K562 (cell line): ENCODE results near the gene OTULINL. TPM values are rescaled to one million over a fixed set of nuclear protein-coding genes. Genes with fewer than 3 reads are reported as not detected.

ENCODE experiments used
- ATAC-seq: fragments of 200-7000 bp; cut with Tn5 transposase; 3 replicates; pipeline ENCODE4 v1.9.1; 2020; ENCODE audit warnings: moderate library complexity
- BruUV-seq: library from RNA; stranded (reverse); fragments of 400-500 nt; replicated peaks from 2 replicates; lab custom pipeline; 2021; lab: Mats Ljungman, UMichigan
- CTCF ChIA-PET: fragments of 300-600 bp; formaldehyde crosslinking; extraction: SDS; loops from one replicate; lab custom pipeline; 2021; ENCODE audit warnings: low intra/inter-chr PET ratio; lab: Yijun Ruan, JAX
- POLR2A ChIA-PET: fragments of 300-600, 350-650 bp; sonication (Branson Sonifier 250); formaldehyde crosslinking; extraction: SDS; loops from one replicate; lab custom pipeline; 2021; ENCODE audit warnings: antibody characterized with exemption, inconsistent platforms; lab: Yijun Ruan, JAX
- DNase-seq, 4 experiments: peaks; one replicate each; pipeline versions ENCODE4 v3.0.0 to v3.0.0-alpha.2; 2011 to 2018; ENCODE audit warnings: low spot score in 3 of 4, mixed read lengths in 3 of 4; ENCODE audit errors: extremely low read depth in 1 of 4
- FAIRE-seq: peaks from 2 replicates; lab custom pipeline; 2011; peaks lifted over from hg19 to GRCh38; lab: Jason Lieb, UNC
- H2AFZ ChIP-seq: 2 replicates; pipeline ENCODE4 v1.6.0; 2011; ENCODE audit warnings: low read depth, low read length, control low read depth, inconsistent platforms
- H3K27ac ChIP-seq: fragments of 200-600 bp; 3 replicates; pipeline ENCODE4 v1.8.0; 2011; ENCODE audit warnings: low read depth, mild to moderate bottlenecking, control low read depth, inconsistent platforms, low read length, moderate library complexity, mixed read lengths; ENCODE audit errors: extremely low read depth
- H3K27me3 ChIP-seq, 2 experiments: fragments of 300-600 bp in 1 of 2; 2 replicates in 1 of 2; 3 replicates in 1 of 2; pipeline versions ENCODE4 v1.6.0 to v1.8.0; 2011; ENCODE audit warnings: inconsistent platforms in 2 of 2, low read length in 2 of 2, mild to moderate bottlenecking in 1 of 2, mixed read lengths in 1 of 2, moderate library complexity in 1 of 2; ENCODE audit not compliant: control insufficient read depth in 2 of 2, insufficient read depth in 2 of 2
- H3K36me3 ChIP-seq: fragments of 300-600 bp; 3 replicates; pipeline ENCODE4 v1.8.0; 2011; ENCODE audit warnings: mild to moderate bottlenecking, low read length, inconsistent platforms; ENCODE audit not compliant: control insufficient read depth, insufficient read depth
- H3K4me1 ChIP-seq, 2 experiments: fragments of 200-600 bp in 1 of 2; replicated peaks in 1 of 2; 2 replicates in 1 of 2; 3 replicates in 1 of 2; pipeline versions ENCODE4 v1.5.1 to v1.8.0; 2011; ENCODE audit warnings: inconsistent platforms in 2 of 2, low read length in 2 of 2, mild to moderate bottlenecking in 1 of 2, mixed read lengths in 1 of 2, moderate library complexity in 1 of 2; ENCODE audit not compliant: control insufficient read depth in 2 of 2, insufficient read depth in 2 of 2
- H3K4me2 ChIP-seq: 2 replicates; pipeline ENCODE4 v1.6.1; 2011; ENCODE audit warnings: low read length, control low read depth, inconsistent platforms, mixed read lengths; ENCODE audit not compliant: insufficient read depth
- H3K4me3 ChIP-seq: fragments of 200-600 bp; sonication (generic), shearing (Covaris generic); 2 replicates; pipeline ENCODE4 v1.5.1; 2016; ENCODE audit warnings: control low read depth, inconsistent platforms
- H3K79me2 ChIP-seq: fragments of 200-600 bp; 3 replicates; pipeline ENCODE4 v1.8.0; 2011; ENCODE audit warnings: low read length, inconsistent platforms; ENCODE audit not compliant: control insufficient read depth, insufficient read depth
- H3K9ac ChIP-seq, 2 experiments: 2 replicates each; pipeline versions ENCODE4 v1.6.0 to v1.6.1; 2011; ENCODE audit warnings: low read depth in 2 of 2, low read length in 2 of 2, control low read depth in 1 of 2, inconsistent platforms in 1 of 2, mild to moderate bottlenecking in 1 of 2, mixed read lengths in 1 of 2; ENCODE audit not compliant: insufficient read depth in 1 of 2
- H3K9me1 ChIP-seq: one replicate; pipeline ENCODE4 v1.6.0; 2011; ENCODE audit warnings: inconsistent platforms, mild to moderate bottlenecking, low read length, moderate library complexity; ENCODE audit not compliant: control insufficient read depth, insufficient read depth
- H3K9me3 ChIP-seq: replicated peaks from 2 replicates; pipeline ENCODE4 v1.5.1; 2011; ENCODE audit warnings: low read depth, low read length, inconsistent platforms; ENCODE audit not compliant: control insufficient read depth, insufficient read depth
- H4K20me1 ChIP-seq: replicated peaks from 2 replicates; pipeline ENCODE4 v1.6.1; 2011; ENCODE audit warnings: low read length, inconsistent platforms, mixed read lengths; ENCODE audit not compliant: control insufficient read depth, insufficient read depth
- ZSCAN29 ChIP-seq: fragments of 450-650 bp; IDR thresholded peaks from 2 replicates; pipeline ENCODE4 v1.6.1; 2017
- WGBS: fragments of 100-300 bp; shearing (Covaris generic); methylation state at CpG from one replicate; pipeline ENCODE4 v1.1.6; 2016; ENCODE audit warnings: low coverage, mixed read lengths; ENCODE audit not compliant: insufficient coverage; ENCODE audit errors: missing lambda C conversion rate; 5-methylcytosine and 5-hydroxymethylcytosine counted together
- in situ Hi-C: fragments of 300-500 bp; cut with MboI; formaldehyde crosslinking; loops from 4 replicates; pipeline ENCODE4 v1.15.0; 2018; ENCODE audit warnings: inconsistent platforms, mixed read lengths
- intact Hi-C: fragments of 100-400 bp; cut with micrococcal nuclease; formaldehyde crosslinking; loops from 2 replicates; pipeline ENCODE4 v1.14.2; 2022
- polyA plus RNA-seq, 8 experiments: library from polyadenylated mRNA; depleted of rRNA in 4 of 8; stranded (reverse) in 5 of 8; unstranded in 3 of 8; fragments of >200 nt; fragmentation: Nextera tagmentation in 2 of 8; fragmentation: Illumina TruSeq in 1 of 8; extraction: Ambion mirVana in 2 of 8; extraction: Trizol in 1 of 8; gene quantifications; 2 replicates each; pipeline versions ENCODE4 v1.2.1 to v1.2.3, GENCODE V29; 2011 to 2014; ENCODE audit warnings: inconsistent platforms in 1 of 8, missing spikeins in 1 of 8
- total RNA-seq, 7 experiments: library from RNA; depleted of rRNA in 6 of 7; stranded (reverse); fragments of >200 nt in 6 of 7; fragmentation: Illumina TruSeq in 2 of 7; extraction: Trizol in 2 of 7; gene quantifications; 2 replicates each; pipeline versions ENCODE4 v1.2.1 to v1.2.3, GENCODE V29; 2011 to 2021; ENCODE audit warnings: low replicate concordance in 1 of 7
- TF ChIP-seq, protein P1 (sequence below), 2 experiments: IDR thresholded peaks; 2 replicates each; pipeline ENCODE4 v1.6.1; 2011; ENCODE audit warnings: borderline replicate concordance in 1 of 2, control low read depth in 1 of 2, low read depth in 1 of 2, low read length in 1 of 2, mild to moderate bottlenecking in 1 of 2, mixed read lengths in 1 of 2, moderate library complexity in 1 of 2; ENCODE audit not compliant: insufficient read depth in 1 of 2, insufficient read length in 1 of 2, poor library complexity in 1 of 2, severe bottlenecking in 1 of 2; ENCODE audit errors: extremely low read depth in 1 of 2
- TF ChIP-seq, protein P2 (sequence below): sonication (generic); formaldehyde crosslinking; IDR thresholded peaks from 2 replicates; pipeline ENCODE4 v1.8.1; 2023; ENCODE audit warnings: mild to moderate bottlenecking, missing genetic modification reagents

Gene OTULINL
- total and polyA plus RNA-seq, 9 of the 15 experiments (the other 6 are each of a cell fraction or from before 2014, with no cell fraction given): 0.13 to 0.18 TPM; not detected in 7

DNA sequence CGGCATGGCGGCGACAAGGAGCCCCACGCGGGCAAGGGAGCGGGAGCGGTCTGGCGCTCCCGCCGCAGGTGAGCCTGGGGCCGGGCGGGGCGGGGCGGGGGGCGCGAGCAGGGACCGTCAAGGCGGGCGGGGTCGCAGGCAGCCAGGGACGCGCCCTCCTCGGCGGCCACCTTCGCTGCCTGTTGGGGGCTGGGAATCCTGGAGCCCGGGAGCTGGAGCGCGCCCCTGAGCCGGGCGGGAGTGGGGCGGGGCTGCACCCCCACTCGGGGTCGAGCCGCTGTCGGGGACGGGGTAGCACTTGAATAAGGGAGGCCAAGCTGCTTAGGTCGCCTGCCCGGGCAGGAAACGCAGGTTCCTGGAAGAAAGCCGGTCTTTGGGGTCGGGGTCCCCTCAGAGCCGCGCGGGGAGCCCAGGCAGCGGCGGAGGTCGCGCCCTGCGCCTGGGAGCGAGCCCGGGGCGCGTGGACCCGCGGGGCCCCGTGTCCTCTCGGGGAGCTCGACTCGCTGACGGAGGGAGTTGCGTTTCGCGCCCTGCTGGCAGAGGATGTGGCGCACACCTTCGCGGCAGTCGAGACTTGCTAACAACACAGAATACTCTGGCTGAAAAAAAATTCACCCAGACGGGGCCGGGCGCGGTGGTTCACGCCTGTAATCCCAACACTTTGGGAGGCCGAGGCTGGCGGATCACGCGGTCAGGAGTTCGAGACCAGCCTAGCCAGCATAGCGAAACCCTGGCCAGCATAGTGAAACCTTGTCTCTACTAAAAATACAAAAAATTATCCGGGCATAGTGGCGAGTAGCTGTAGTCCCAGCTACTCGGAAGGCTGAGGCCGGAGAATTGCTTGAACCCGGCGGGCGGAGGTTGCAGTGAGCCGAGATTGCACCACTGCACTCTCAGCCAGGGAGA lies 552 bp downstream of the OTULINL start:
- in situ Hi-C loops (no loop called here), intact Hi-C loops (no loop called here)
- DNase-seq (no peak), FAIRE-seq (no peak)
- H3K36me3 ChIP-seq: no peaks in the 10 kb centered on the region
- H3K4me1 ChIP-seq: peaks cover 0 to 18% of the 10 kb centered on the region in 2 experiments; a peak in 2 of 5 replicates
- peaks cover 9 to 24% of the 10 kb centered on the region in 2 experiments; a peak in 4 of 5 replicates for H3K27me3 ChIP-seq
- H3K9me1 ChIP-seq: no peaks in the 10 kb centered on the region
- no peaks in the 10 kb centered on the region for H4K20me1 ChIP-seq
- peak overlapping the region; percentile 44; the same call in 1 of the 2 replicates for H2AFZ ChIP-seq
- peak overlapping the region in 1 of 2 experiments; percentile 31; a peak in 1 of 4 replicates for H3K9ac ChIP-seq
- H3K4me3 ChIP-seq: peak overlapping the region; percentile 32
- no peaks in the 10 kb centered on the region; the same call in 1 of the 2 replicates for H3K9me3 ChIP-seq
- H3K27ac ChIP-seq: no peak overlapping the region
- H3K79me2 ChIP-seq: no peaks in the 10 kb centered on the region
- ChIA-PET CTCF (no interaction called here), POLR2A (interaction anchor here (1.1 kb wide), 1 partner anchor 20 kb away, joined by 3 read pairs; no protein-coding TSS in a partner anchor)
- BruUV-seq: no TSS peak
- no peak for TF ChIP-seq ZSCAN29
- TF ChIP-seq, protein P1, sequence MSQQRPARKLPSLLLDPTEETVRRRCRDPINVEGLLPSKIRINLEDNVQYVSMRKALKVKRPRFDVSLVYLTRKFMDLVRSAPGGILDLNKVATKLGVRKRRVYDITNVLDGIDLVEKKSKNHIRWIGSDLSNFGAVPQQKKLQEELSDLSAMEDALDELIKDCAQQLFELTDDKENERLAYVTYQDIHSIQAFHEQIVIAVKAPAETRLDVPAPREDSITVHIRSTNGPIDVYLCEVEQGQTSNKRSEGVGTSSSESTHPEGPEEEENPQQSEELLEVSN (IDR thresholded peaks at IDR 0.05; ENCODE audit: borderline replicate concordance in 1 of 2, extremely low read depth in 1 of 2, insufficient read depth in 1 of 2, insufficient read length in 1 of 2, low read depth in 1 of 2, low read length in 1 of 2, poor library complexity in 1 of 2, severe bottlenecking in 1 of 2): peak in 1 of 2 experiments; percentile 77
- TF ChIP-seq, protein P2, sequence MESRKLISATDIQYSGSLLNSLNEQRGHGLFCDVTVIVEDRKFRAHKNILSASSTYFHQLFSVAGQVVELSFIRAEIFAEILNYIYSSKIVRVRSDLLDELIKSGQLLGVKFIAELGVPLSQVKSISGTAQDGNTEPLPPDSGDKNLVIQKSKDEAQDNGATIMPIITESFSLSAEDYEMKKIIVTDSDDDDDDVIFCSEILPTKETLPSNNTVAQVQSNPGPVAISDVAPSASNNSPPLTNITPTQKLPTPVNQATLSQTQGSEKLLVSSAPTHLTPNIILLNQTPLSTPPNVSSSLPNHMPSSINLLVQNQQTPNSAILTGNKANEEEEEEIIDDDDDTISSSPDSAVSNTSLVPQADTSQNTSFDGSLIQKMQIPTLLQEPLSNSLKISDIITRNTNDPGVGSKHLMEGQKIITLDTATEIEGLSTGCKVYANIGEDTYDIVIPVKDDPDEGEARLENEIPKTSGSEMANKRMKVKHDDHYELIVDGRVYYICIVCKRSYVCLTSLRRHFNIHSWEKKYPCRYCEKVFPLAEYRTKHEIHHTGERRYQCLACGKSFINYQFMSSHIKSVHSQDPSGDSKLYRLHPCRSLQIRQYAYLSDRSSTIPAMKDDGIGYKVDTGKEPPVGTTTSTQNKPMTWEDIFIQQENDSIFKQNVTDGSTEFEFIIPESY (CRISPR knock-in tag): peak; percentile 55; the same call in 1 of the 2 replicates
- TF ChIP-seq, all 486 proteins: peak for 2
- H3K4me2 ChIP-seq: peak overlapping the region; percentile 7; the same call in 1 of the 2 replicates
- peak; percentile 10; the same call in 1 of the 3 replicates for ATAC-seq
- WGBS: 27% methylated on average over 47 of the region's 86 CpGs
